ENCODE data around the gene TRIM63.

DNA sequence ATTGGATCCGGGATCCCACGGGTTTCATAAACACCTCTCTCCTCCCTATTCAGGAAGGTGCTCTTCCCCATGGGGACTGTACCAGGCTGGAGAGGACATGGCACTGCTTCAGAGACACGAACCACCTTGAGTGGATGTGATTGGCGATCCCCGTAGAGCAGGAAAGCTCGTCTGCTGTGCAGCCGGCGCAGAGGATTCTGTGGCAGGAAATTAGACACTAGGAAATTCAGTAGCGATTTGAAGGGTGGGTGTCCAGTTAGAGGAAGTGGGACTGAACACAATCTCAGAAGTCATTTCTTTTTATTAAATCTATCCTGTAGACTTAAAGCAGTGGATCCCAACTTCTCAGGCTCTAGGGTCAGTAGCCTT is 45.0 kb upstream of the TRIM63 start:
- TF ChIP-seq, protein P1, sequence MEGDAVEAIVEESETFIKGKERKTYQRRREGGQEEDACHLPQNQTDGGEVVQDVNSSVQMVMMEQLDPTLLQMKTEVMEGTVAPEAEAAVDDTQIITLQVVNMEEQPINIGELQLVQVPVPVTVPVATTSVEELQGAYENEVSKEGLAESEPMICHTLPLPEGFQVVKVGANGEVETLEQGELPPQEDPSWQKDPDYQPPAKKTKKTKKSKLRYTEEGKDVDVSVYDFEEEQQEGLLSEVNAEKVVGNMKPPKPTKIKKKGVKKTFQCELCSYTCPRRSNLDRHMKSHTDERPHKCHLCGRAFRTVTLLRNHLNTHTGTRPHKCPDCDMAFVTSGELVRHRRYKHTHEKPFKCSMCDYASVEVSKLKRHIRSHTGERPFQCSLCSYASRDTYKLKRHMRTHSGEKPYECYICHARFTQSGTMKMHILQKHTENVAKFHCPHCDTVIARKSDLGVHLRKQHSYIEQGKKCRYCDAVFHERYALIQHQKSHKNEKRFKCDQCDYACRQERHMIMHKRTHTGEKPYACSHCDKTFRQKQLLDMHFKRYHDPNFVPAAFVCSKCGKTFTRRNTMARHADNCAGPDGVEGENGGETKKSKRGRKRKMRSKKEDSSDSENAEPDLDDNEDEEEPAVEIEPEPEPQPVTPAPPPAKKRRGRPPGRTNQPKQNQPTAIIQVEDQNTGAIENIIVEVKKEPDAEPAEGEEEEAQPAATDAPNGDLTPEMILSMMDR (IDR thresholded peaks at IDR 0.05) = no peak
- no peak for TF ChIP-seq POLR2A (IDR thresholded peaks at IDR 0.05)
